Fibroblast of the conjunctiva (primary cell): ENCODE measurements around the gene SLC25A48.
"Not testable (repeated sequence)": the region's sequence is repeated elsewhere in the genome, so short reads cannot be mapped to it uniquely, and the experiment has no call there.

ENCODE experiments used
- DNase-seq: peaks from one replicate; pipeline ENCODE4 v3.0.0-alpha.2; 2010; ENCODE audit warnings: low read depth

The SLC25A48 gene

DNA sequence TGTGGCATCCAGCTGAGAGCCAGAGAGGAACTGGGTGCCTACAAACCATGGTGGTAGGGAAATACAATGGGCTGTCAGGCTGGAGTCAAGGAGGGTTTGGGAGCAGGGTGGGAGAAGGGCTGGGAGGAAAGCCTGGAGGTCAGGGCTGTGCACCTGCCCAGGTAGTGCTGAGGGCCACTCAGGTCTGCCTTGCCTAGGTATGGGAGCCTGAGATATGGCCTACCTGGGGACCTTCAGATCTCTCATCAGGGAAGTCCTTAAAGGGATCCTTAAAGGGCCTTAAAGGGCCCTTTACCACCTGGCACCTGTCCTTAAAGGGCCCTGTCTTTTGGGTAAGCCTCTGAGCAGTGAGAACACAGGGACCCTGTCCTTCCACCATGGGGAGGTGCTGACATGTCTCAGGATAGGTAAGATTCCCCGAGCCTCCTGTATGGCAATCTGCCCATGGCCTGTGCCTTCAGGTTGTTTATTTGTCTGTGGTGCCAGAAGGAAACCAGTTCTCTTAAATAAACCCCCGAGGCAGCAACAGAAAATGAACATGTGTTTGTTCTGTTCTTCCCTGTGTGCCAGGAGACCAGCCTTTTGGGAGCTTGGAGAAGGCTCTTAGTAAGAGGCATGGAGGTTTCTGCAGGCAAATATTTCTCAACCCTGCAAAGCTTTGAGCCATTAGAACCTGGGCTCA, 23.3 kb downstream of the SLC25A48 start:
- no peak for DNase-seq

DNA sequence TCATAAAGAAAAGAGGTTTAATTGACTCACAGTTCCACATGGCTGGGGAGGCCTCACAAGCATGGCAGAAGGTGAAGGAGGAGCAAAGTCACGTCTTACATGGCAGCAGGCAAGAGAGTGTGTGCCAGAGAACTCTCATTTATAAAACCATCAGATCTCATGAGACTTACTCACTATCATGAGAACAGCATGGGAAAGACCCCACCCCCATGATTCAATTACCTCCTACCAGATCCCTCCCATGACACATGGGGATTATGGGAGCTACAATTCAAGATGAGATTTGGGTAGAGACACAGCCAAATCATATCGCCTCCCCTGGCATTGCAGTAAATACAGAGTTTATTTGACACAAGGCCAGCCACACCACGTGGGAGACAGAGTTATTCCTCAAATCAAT, 24.7 kb downstream of the SLC25A48 start:
- not testable (repeated sequence) for DNase-seq

DNA sequence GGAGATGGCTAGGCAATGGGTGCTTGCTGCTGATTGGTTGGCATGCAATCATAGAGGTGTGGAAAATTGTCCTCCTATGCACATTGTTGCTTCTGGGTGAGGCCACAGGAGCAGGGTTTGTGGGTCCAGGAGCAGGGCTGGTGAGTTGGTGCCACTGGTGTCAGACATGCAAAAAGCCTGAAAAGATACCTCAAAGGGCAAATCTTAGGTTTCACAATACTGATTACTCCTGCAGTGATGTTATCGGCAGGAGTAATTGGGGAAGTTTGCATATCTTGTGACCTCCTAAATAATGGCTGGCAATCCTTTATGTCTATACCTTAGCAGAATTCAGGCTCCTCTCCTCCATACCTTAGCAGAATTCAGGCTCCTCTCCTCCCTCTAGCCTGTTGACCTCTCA, 25.2 kb downstream of the SLC25A48 start:
- no peak for DNase-seq

DNA sequence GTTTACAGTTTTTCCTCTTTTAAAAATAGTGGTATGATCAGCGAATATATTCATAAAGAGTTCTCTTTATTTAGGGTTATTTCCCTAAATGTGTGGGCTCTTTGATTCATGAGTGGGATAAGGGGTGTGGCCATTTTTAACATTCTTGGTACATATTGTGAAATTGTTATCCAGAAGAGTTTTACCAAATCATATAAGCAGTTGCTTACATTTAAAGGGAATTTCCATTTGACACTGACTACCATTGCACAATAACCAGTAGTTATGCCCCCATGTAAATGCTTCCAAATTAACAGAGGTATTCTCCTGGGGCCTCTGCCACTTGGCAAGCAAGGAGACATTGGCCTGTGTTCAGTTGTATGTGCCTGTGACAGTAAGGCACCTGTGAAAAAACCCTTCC, 27.2 kb downstream of the SLC25A48 start:
- no peak for DNase-seq

GRCh38 chr5:135862086-135862485, 27.6 kb downstream of the SLC25A48 start:
- no peak for DNase-seq

DNA sequence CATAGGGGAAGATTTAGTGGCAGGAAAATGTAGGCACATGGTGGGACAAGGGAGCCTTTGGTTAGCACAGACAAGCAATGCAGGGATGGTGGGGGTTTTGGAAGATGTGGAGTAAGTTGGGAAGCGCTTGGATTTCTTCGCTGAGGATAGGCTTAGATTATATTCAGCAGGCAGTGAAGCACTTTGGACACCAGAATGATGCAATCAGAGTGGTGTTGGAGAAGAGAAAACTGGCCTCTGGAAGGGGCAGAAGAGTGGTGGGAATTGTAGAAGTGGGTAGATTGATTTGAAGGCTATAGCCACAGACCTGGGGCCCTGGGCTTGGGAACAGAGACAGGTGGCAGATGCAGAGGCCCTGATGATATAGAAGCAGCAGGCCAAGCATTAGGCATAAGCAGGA, 28.3 kb downstream of the SLC25A48 start:
- DNase-seq = no peak

DNA sequence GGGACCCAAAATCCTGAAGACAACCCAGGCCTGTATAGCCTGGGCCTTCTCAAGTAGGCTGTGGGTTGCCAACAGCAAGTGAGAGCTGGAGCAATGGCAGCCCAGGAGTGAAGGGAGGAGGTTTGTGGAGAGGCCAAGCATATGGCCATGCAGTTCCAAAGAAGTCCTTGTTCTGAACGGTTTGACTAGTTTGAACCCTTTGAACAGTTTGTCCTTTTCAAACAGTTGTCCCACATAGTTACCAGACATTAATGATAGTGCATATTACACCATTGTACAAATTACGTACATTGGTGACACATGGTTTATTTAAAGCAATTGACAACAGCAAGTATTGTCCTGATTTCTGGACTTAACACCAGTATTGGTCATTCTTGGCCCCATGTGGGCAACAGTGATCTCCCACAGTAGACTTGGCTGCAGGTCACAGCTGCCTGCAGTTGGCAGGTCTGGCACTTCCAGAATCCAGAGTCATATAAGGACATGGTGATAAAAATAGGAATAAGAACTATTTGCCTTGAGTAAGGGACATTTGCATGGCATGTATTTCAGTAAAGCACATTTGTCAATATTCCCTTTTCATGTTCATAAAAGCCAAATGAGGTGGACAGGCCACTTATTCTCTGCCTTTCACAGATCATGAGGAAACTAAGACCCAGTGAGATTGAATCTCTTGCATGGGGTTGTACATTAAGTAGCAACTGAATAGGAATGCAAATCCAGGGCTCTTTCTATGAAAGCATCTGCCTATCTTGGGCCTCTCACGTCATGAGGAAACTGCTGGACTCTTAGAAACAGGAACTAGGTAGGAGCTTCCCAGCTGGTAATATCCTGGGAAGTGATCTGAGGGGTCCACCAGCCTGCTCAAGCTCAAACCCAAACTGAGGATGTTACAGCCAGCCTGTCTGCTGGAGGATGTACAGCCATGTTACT, 30.3 kb downstream of the SLC25A48 start:
- DNase-seq = no peak

DNA sequence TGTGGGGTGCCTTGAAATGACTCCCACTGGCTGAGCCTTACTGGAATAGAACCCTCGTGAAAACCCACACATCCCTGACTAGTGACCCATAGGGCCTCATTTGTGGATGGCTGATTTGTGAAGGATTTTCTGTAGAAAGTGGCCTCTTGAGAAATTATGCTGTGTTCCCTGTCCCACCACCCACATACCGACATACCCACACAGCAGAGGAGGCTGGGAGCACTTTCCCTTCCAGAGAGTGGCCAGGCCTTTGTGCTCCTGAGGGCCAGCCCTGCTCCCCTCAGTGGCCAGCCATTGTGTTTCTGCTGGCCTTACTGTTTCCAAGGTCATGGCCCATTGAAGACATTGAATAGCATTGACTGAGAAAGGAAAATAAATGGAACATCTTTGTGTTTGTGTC, 31.6 kb downstream of the SLC25A48 start:
- DNase-seq = no peak

DNA sequence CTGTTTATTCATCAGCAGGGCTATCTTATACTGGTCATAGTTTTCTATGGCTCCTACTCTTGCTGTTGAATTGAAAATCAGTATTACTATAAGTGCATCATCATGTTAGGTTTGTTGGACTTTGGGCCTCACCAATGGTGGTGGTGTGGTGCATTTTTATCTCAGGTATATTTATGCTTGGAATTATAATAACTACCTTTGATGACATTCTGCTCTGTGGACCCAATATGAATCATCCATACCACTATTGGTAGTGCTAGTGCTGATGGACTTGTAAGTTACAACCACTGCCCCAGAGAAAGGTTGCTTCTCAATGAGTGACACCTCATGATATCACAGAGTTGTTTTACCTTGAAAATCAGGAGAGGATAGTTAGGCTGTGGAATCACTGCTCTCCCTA, 33.1 kb downstream of the SLC25A48 start:
- DNase-seq = no peak

GRCh38 chr5:135868681-135869080, 34.2 kb downstream of the SLC25A48 start:
- no peak for DNase-seq

DNA sequence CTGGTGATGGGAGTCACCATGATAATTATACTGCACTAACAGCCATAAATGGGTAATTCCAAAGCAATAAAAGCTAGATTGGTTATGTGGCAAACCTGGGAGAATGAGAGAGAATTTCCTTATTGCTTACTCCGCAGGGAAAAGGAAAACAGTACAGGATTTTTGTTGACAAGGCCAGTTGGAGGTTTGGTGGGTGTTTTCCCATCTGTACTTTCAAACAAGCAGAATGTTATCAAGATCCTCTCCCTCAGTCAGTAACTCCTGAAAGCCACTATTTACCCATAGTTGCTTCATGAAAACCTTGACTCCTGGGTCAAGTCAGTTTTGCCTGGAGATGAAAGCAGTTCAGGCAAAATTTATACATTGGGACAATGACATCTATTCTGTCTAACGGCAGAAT, 34.8 kb downstream of the SLC25A48 start:
- DNase-seq = no peak

- no peak for DNase-seq
Observed at GRCh38 chr5:135869935-135870334, 35.5 kb downstream of the SLC25A48 start.

DNA sequence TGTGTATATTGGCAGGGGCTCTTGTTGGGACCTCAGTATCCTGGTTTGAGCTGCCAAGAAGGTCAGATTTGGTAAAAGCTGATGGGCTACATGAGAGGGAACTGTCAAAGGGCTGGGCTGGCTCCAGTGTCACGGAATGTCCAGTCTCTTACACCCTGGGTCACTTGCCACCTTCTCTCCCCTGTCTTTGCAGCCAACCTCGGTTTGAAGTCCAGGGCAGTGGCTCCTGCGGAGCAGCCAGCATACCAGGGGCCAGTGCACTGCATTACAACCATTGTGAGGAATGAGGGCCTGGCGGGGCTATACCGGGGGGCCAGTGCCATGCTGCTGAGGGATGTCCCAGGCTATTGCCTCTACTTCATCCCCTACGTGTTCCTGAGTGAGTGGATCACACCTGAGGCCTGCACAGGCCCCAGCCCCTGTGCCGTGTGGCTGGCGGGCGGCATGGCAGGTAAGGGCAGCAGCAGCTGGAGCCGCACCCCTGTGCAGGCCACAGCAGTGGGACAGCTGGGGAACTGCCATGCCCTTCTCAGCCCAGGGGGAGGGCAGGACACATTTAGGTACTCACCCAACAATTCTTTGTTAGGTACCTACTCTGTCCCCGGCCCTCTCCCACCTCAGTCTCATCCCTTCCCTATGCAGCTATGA, 36.9 kb downstream of the SLC25A48 start:
- no peak for DNase-seq

GRCh38 chr5:135873831-135874230, 39.4 kb downstream of the SLC25A48 start:
- DNase-seq = no peak

DNA sequence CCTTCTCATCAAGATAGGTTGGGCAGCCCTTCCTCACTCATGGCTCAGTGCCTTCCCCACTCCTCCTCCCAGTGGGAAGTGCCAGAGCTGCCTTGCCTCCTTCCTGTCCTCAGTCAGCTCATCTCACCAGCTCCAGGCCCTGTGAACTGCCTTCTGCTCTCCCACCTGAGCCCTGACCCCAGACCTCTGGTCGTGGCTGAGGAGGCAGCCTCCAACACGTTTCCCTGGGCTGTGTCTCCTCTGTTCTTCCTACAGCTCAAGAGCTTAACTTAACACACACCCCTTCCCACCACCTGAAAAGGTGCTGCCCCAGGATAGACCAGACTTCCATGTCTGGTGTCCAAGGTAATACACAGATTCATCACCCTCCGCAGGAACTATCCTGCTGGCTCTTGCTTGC, 40.0 kb downstream of the SLC25A48 start:
- DNase-seq = no peak

DNA sequence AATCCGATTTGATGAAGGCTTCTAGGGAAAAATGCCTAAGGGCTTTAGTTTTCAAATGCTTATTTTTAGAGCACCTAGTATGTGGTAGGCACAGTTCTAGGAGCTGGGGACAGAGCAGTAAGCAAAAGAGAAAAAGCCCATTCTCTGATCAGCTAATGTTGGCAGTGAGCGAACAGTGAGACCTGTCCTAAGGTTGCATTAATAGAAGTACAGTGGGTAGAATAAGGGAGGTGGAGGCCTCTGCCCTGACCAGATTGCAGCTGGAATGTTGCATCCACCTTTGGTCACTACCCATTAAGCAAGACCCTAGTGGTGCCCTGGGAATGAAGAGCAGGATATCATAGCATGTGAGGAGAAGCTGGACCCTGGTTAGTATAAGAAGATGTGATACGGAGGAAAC, 41.1 kb downstream of the SLC25A48 start:
- DNase-seq = no peak

DNA sequence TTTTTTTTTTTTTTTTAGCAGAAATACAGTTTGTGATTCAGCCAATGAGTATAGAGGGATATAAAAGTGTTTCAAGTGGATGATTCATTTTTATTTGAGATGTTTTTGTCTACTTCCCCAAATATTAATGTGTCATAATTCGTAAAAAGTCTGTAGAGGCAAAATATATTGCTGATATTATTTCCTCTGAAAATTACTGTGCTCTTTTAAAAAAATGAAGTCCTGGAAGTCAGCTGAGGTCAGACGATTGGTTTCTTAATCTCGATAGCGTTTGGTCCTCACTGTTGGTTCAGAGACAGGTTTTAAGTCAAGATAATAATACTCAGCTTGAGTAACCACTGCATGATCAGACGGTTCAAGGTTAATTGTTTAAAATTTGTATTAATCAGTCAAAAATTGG, 41.7 kb downstream of the SLC25A48 start:
- no peak for DNase-seq

GRCh38 chr5:135877570-135878155, 43.2 kb downstream of the SLC25A48 start:
- no peak for DNase-seq

DNA sequence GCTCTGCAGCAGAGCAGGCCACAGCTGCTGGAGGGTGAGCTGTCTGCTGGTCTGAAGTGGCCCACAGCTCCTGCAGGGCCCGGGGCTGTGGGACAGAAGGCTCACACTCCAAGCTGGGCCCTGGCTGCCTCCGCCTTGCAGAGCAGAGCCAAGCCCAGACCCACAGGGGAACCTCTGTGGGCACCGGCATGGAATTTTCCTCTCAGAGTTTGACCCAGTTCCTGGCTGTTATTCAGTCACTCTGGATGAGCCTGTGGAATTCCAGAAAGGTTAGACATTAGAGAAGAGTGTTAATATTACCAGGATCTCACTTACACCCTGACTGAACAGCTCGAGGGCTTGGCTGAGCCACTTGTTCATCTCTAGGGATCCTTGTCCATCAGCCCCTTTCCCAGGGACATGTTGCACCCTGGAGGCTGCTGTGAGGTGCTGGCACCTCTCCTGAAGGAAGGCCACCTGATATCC, 43.7 kb downstream of the SLC25A48 start:
- no peak for DNase-seq

DNA sequence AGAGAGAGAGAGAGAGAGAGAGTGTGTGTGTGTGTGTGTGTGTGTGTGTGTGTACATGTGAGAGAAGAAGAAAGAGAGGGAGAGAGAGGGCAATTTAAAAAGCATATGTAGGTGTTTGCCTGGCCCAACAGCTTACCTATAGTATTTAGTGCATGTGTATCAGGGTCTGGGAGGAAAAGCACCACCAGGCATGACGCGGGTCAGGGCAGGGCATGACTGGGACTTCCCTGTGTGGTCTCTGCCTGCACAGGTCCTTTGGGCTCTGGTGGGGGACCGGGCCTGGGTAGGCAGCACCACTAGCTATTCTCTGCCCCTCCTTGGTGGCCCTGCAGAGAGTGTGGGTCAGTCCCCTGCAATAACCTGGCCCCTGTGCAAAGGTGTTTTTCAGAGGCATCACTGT, 45.1 kb downstream of the SLC25A48 start:
- no peak for DNase-seq

DNA sequence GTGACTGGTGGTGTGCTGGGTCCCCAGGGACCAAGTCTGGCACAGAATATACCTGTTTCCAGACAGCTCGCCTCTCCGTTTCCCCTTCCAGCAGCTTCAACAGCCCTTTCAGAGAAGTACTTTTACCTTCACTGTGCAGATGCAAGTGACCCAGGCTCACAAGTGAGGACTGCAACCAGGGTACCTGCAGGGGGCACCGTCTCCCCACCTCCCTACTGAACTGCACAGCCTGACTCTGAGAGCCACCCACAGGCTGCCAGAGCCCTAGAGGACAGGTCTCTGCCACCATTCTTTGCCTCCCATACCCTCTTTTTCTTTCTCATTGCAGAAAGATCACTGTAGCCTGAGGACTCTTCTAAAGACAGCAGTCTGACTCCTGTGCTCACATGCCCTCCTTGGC, 45.8 kb downstream of the SLC25A48 start:
- no peak for DNase-seq

DNA sequence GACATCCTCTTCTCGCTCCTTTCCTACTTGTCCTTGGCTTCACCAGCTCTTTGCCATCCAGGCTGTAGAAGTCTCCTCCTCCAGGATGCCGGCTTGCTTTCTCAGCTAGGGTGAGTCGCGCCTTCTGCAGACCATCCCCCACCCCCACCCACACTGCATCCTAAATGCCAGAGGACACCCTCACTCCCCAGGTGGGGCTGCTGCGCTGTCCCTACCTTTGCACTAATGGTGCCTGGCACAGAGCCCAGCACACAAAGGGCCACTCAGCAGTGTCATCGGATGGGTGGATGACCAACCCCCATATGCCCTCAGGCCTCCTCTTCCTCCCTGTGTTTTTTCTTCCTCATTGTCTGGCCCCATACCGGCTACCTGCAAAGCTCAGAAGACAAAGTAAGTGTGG, 46.3 kb downstream of the SLC25A48 start:
- DNase-seq = no peak

GRCh38 chr5:135881244-135881643, 46.8 kb downstream of the SLC25A48 start:
- no peak for DNase-seq
